Activated CD4-positive, alpha-beta T cell treated with anti-CD3 and anti-CD28 coated beads for 48 hours (primary cell): ENCODE results near the gene DENND1A.
"Not testable (repeated sequence)": the region's sequence is repeated elsewhere in the genome, so short reads cannot be mapped to it uniquely, and the experiment has no call there.

Experiments
- DNase-seq: peaks from one replicate; pipeline ENCODE4 v3.0.0-alpha.2; 2020

The DENND1A gene

DNA sequence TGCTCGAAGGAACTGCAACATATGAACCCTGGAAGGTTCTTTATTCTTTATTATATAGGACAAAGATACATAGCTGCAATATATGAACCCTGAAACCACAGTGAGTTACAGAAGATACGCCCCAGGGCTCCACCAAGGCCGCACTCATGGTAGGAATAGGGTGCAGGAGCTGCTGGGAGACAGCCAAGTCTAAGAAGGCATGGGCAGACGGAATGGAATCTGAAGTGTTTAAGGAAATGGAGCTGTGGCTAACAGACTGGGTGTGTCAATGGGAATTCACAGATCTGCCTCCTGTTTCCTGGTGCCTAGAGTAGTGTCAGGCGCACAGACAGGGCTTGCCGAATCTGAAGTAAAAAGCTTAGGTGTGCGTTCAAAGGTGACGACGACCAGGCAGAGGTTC lies 286.4 kb downstream of the DENND1A start:
- no peak for DNase-seq

DNA sequence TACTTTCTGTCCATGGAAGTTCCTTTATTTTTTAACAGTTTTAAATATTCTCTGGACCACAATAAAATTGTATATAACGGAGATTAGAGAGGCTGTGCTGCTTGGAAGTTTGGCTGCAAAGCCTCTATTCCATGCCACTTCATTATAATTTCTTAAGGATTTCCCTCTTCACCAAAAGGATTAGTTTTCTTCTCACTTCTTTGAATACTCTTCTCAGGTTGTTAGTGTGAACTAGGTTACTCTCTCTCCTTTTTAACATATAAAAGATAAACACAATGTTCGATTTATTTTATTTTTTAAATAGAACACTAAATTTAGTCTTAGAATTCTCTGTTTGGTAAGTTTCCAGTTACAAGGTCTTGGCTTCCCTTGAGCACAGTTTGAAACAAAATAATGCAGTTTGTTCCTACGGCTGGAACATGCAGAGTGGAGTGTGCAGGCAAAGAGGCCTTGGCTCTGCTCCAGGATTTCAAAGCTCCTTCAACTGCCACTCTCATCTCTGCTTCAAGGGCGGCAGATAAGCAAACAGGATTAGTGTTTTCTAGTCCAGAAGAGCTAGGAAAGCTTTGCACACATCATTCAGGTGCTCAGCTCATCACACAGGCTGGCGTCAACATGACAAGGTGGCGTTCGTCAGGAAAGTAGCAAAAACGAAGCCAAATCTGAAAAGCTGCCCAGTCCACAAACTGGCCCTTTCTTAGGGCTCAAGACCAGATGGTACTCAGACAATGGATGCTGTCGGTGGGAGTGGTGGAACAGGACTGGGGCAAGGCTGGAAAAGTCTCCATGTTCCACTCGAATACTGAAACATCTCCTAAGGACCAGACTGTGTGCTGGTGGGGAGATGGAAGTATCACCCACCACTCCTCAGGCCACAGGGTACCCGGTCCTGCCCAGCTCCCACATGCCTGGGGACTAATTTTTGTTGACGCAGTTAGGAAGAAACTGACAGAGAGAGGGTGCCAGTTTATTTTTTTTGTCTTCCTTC lies 287.3 kb downstream of the DENND1A start:
- no peak for DNase-seq

DNA sequence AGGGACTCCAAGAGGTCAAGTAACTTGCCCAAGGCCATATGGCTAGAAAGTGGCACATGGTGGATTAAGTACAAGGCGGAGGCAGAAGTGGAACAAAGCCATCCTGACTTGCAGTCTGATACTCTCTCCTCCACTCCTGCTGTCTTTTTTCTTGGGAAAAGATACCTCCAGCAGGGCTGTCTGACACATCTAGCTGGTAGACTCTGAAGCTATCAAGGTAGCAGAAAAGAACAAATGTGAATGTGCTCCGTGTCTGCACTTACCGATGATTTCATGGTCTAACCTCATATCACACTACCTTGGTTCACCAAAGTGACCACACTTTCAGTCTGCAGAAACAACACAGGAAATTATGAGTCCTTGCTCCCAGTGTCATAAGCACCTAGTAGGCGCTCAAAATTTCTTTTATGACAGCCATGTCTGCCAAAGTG lies 289.1 kb downstream of the DENND1A start:
- peak; percentile 18 for DNase-seq

DNA sequence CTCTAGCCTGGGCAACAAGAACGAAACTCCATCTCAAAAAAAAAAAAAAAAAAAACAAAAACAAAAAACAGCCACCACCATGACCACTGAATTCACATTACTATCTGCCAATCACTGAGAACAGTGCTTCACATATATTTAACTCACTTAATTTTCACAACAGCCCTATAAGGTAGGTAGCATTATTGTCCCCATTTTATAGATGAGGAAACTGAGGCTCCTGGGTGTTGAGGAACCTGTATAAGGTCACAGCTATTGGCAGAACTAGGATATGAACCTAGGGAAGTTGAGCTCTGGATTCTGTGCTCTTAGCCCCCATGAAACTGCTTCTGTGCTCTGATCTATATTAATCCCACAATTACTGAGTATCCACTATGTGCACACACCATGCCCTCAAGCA lies 290.2 kb downstream of the DENND1A start:
- no peak for DNase-seq

DNA sequence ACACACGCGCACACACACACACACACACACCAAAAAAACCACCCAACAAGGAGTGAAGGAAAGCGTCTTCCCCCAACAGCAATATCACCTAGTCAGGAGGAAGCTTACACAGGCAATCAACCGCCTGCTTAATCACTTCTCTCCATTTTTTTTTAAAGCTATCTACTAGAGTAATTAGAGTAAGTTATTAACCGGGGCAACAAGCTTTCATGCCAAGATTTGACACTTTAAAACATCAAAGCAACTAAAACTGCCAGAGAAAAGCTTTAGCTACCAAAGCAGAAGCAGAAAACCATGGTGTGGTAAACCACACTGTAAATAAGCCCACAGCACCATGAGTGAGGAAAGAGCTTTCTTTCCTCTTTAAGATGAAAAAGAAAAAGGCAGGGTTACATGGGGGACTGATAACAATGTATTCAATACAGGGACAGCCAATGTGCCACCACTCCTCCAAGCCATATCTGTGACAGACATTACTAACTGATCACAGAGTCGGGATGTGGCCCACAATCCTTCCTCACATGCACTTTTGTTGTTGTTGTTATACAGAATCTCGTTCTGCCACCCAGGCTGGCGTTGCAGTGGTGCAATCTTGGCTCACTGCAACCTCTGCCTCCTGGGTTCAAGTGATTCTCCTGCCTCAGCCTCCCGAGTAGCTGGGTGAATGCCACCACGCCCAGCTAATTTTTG lies 291.8 kb downstream of the DENND1A start:
- DNase-seq = peak; percentile 13

DNA sequence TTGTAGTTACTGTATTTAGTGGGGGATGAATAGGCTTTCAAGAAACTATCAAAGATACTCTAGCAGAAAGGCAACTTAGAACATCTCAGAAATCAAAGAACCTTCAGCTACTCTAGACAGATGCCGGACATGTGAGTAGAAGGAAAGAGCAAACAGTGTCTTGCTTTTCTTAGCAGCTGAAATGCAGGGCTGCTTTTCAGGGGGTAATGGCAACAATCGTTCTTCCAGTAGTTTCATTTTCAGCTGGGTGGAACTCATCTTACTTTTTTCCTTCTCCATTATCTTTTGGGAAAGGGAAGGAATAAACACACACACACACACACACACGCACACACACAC lies 292.4 kb downstream of the DENND1A start:
- DNase-seq = no peak

DNA sequence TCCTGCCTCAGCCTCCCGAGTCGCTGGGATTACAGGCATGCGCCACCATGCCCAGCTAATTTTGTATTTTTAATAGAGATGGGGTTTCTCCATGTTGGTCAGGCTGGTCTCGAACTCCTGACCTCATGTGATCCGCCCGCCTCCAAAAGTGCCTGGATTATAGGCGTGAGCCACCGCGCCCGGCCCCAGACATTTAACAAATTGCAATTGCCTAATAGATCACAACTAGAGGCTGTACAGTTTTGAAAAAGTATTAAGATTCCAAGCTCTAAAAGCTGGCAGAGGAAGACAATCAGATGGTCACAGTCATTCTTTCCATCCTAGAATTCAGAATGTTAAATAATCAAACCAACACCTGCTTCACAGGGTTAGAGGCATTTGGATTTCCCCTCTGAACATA lies 293.1 kb downstream of the DENND1A start:
- DNase-seq = not testable (repeated sequence)

DNA sequence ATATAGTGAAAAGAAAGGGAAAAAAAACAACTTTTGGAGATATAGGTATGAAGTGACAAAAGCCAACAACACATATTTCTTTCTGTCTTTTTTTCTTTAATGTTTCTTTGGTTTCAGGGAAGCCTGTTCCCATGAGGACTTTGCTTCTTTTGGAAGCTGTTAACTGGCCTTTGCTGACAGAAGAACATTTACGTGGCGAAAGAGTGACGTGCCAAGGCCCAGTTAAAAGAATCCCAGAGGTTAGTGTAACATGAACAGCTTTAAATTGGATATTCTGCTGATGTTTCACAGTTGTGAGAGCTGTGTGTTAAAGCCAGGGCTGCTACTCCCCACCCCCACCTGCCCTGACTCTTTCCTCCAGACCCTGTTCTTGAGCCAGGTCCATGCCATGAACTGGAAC lies 298.1 kb downstream of the DENND1A start:
- DNase-seq = no peak

DNA sequence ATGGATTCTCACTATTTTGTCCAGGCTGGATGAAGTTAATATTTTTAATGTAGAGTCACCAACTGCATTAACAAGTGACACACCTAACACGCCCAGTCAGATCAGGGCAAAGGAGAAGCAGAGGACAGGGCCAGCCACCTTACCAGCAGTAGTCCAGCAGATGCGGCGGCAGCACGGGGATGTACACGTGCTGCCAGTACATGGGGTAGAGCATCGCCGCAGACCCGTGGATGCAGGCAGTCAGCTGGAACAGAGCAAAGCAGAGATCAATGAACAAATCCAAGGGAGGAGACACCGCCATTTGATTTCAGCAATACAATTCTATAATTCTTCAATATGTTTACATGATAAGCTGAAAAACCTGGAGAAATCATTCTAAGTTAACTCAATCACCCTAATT lies 299.7 kb downstream of the DENND1A start:
- DNase-seq = no peak

DNA sequence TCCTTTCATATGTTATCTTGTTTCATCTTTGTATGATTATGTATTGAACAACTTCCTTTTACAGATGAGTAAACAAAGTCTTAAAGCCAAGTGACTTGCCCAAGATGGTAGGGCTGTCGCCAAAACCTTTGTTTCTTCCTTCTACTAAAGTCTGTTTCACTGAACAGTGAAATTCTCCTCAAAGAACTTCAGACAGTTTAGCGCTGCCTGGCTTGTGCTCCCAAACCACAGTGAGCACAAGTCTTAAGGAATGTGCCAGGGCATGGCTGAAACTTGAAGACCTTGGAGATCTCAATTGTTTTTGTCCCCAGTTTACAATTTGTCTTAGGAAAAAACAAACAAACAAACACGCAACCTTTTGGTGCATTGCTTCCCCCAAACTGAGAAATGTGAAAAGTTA lies 300.4 kb downstream of the DENND1A start:
- no peak for DNase-seq

DNA sequence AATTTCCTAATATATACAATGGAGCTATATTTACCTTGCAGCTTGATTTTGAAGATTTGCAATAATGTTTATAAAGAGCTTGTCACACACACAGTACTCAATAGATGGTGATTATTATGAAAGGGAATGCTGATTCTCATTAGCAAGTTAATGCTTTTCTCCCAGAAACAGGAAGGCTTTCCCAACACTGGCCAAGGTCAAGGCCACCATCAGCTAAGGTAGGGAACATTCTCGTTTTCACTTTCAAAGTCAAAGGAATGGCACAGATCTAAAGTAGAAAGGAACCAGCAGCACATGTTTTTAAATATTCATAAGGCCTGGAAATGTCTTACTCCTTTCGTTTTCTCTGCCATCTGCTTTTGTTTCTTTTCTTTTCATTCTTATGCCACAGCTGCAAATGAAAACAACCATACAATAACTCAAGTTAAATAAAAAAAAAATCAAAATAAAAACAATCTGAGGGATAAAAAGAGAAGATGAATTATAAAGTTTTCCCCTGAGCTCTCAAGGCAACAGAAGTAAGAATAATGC lies 307.1 kb downstream of the DENND1A start:
- no peak for DNase-seq

DNA sequence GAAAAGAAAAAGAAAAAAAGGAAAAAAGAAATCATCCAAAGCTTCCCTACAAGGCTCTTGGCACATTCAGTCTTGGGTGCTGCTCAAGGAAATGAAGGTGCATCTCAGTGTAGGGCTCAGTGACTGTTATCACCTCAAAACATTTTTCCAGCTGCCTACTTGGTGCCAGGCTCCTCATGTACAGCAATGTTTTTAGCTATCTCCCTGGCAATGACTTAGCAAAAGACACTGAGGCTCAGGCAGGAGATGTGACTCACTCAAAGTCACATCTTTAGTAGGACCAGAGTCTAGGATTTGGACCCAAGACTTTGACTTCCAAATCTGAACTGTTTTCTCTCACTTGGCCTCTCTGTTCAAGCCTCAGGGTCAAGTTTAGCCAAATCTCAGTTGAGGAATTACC lies 309.7 kb downstream of the DENND1A start:
- DNase-seq = no peak

DNA sequence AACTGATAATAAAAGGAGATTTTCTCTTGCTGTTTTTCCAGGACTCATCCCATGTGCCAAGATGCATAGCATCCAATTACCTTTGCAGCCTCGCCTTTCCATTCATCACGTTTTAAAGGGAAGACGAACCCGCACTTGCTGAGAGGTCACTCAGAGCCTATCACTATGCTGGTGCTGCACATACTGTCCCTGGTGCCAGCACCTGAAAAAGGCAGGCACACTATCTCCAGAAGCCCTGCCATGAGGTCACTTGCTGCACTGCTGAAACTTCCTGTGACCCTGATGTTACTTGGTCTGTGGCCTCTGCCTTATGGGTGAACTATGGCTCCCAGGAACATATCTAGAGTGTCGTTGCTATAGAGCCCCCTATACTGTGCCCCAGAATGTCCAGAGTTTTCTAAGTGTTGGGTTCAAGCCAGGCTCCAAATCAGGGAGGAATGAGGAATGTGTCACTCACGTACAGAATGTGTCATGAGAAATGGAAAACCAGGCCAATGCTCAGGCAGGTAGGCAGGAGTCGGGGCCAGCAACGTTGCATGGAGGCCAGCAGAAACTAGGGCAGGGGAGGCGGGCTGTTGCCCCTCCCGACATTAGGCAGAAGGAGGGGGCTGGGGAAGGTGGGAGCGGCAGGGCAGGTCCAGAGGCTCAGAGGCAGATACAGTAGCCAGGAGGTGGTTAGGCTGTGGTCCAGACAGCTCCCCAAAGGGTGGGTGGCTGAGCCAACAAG lies 311.8 kb downstream of the DENND1A start:
- no peak for DNase-seq

DNA sequence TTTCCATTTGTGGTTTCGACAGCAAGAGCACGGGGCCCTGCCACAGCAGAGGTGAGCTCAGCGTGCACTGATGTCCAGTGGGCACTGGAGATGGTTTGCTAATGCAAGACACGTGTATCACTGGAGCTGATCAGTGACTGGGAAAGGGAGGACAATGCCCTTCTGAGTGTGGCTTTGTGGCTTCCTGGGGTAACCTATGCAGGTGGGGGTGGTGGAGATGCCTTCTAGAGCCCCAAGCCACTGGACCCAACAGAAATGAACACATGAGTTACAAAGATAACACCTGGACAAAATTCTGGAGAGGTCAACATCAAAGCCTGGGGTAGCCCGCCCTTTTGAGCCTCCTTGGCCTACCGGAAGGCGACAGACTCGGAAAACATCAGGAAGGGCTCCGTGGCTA lies 312.6 kb downstream of the DENND1A start:
- DNase-seq = no peak

DNA sequence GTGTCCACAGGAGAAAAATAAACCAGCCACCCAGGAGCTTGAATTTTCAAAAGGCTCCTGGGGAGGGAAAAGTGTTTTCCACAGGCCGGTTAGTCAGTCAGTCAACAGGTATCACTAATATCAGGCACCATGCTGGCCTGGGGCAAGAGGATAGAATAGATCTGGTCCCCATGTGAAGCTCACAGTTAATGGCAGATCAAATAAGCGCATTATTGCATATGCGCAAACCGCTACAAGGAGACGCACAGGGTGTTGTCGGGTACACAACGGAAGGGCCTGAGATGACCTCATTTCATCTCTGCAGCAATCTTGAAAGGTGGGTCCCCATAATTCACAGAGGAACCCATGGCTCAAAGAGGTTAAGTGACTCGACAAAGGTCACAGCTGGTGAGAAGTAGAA lies 313.2 kb downstream of the DENND1A start:
- no peak for DNase-seq

DNA sequence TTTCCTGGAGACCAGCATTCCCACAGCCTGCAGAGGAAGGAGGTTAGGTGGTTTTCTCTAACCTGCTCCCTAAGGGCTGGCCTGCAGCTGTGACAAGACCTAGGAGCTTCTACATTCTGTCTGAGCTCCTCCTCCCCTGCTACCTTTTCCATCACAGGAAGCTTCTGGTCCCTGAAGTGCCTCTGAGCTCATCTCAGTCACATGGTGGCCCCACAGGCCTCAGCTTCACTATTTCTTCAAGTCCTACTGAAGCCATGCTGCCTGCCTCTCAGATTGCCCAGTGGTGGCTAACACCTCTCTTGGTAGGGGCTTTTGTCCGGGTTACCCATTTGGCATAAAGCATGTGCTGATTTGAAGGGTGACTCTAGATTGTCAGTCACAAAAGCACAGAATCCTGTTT lies 314.5 kb downstream of the DENND1A start:
- DNase-seq = no peak

DNA sequence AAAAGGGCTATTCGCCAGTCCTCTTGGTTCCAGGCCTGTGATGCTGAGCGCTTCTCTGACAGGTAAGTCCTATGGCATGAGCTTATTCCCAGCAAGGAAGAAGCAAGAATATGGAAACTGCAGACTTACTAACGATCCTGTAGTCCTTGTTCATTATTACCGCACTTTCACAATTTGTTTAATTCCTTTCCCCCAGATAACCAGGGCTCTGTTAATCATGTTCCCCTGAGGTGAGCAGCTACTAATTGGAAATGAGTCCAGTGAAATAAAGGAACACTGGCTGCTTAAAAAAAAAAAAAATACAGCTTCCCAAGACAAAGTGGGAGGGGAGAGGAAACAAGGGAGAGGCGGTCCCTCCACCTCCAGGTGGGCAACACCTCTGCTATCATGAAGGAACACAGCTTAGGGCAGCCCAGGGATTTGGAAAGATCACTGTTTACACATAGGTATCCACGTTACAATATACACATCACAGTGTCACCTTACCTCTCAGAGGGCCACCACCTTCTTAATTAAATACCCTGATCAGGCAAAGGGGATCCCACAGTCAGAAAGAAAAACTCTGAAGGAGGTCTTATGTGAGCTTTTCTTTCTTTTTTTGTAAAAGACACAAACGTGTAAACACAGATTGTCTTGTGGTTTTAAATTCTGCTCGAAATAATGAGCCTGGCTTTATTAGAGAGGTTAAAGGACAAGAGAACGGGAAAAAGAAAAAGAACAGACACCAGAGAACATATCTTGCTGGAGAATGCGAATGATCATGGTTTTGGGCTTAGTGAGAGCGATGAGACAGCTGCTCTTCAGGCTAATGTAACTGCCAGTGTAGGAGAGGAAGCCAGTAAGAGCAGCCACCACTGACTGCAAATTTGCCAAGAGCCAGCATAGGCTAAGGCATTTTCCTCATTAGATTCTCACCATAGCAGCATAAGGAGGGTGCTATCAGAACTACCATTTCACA lies 315.3 kb downstream of the DENND1A start:
- DNase-seq = no peak

DNA sequence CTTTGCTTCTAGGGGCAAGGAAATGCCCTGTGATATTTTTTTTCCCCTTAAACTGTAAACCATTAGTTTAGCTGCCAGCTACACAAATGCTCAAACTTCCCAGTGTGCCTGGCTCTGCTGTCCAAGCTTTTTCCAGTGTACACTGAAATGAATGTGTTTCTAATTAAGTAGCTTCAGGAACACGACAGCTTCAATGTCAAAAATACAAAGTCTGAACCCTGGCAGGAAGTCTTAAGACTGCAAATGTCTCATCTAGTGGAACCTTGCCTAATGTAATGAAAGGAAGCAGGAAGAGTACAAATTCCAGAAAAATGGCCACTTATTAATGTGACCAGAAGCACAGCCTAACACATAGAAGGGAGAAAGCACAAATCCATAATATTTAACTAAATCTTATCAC lies 318.7 kb downstream of the DENND1A start:
- DNase-seq = no peak

DNA sequence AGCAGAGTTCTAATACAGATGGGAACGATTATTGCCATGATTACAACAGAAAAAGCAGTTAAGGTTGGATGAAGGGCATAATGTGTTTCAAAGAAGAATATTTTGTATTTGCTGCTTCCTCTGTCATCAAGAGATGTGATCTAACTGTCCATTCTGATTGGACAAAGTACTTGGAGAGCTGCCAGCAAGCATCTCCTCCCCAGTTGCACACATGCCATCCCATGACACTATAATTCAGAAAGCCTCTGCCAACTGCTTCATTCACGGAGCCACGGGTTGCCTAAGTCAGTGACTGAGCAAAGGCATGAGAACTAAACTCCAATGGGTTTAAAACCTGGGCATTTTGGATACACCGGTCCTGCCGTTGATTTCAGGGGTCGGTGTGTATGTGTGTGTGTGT lies 320.1 kb downstream of the DENND1A start:
- DNase-seq = no peak

DNA sequence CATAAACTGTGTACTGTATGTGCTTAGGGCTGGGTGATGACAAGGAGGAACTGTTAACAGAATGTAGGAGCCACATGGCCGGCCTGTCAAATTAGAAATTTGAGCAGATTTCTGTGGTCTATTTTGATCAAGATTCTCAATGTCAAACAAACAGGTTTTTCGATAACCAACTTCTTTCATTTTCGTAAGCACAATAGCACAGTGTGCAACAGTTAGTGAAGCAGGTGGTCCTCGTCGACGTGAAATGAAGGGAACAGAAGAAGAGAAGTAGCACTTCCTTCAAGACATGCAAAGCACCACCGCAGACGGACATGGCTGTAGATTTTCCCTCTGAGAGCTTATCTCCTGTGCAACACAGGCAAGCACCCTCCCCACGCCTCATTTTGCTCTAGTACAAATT lies 321.8 kb downstream of the DENND1A start:
- no peak for DNase-seq

DNA sequence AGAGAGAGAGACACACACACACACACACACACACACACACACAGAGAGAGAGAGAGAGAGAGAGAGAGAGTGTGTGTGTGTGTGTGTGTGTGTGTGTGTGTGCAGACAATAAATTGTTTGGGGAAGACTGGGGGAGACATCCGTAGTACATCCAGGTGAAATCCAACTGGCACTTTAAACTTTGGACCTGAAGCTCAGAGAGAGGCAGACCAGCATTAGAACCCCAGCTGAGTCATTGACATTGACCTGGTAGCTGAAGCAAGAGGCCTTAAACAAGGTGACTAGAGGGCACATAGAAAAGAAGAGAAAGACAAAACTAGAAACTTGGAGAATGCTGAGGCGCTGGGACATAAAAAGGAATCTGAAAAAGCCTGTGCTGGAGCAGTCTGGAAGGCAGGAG lies 322.4 kb downstream of the DENND1A start:
- DNase-seq = no peak

DNA sequence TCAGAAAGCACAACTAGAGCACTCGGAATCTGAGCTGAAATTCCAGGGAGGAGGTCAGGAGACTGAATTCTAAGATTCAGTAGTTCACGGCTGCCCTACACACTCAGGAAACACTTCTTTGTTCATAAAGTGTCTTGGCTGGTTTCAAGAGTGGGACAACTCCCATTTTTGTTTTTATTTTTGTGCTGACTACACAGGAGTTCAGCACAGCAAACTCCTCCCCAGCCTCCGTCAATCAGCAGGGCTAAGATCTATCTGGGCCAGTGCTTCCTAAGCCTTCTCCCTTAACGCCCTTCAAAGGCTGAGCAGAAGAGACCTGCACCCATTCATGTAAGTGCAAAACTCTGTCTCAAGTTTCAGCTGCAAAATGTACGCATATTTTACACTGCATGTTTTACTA lies 323.8 kb downstream of the DENND1A start:
- DNase-seq = no peak
